Coronary artery (tissue), 2 donors: ENCODE results near the gene SLC16A6.
"Not testable (repeated sequence)": the region's sequence is repeated elsewhere in the genome, so short reads cannot be mapped to it uniquely, and the experiment has no call there.

ENCODE experiments used
- DNase-seq: peaks from one replicate; pipeline ENCODE4 v3.0.0-alpha.2; 2017; ENCODE audit warnings: low spot score
- H3K27ac ChIP-seq, 2 donors: fragments of 200-600 bp; sonication (generic); one replicate each; pipeline ENCODE4 v1.5.1; 2016 to 2019
- H3K4me3 ChIP-seq: fragments of 200-600 bp; sonication (generic); 2 replicates; pipeline ENCODE4 v1.5.1; 2016; ENCODE audit warnings: mild to moderate bottlenecking, moderate library complexity
- TF ChIP-seq, protein P1 (sequence below): fragments of 200-600 bp; sonication (generic); IDR thresholded peaks from one replicate; pipeline ENCODE4 v1.5.1; 2019; ENCODE audit warnings: antibody characterized with exemption

The SLC16A6 gene

DNA sequence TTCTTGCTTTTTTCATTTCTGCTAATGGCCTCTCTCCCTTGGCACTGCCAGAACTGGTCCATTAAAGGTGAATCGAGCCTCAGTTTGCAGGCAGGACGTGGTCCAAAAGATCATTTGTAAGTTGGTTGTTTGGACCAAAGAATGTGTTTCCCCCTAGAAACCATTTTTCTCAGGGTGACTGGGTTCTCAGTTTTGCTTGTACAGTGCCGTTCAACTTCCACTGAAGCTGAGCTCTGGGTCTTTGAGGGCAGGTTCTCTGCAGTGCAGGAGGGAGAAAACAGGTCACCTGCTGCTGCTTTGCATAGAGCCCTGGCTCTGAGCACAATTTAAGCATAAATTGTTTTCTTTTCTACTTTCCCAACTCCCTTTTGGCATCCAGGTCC, 52.1 kb downstream of the SLC16A6 start:
- TF ChIP-seq, protein P1, sequence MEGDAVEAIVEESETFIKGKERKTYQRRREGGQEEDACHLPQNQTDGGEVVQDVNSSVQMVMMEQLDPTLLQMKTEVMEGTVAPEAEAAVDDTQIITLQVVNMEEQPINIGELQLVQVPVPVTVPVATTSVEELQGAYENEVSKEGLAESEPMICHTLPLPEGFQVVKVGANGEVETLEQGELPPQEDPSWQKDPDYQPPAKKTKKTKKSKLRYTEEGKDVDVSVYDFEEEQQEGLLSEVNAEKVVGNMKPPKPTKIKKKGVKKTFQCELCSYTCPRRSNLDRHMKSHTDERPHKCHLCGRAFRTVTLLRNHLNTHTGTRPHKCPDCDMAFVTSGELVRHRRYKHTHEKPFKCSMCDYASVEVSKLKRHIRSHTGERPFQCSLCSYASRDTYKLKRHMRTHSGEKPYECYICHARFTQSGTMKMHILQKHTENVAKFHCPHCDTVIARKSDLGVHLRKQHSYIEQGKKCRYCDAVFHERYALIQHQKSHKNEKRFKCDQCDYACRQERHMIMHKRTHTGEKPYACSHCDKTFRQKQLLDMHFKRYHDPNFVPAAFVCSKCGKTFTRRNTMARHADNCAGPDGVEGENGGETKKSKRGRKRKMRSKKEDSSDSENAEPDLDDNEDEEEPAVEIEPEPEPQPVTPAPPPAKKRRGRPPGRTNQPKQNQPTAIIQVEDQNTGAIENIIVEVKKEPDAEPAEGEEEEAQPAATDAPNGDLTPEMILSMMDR: no peak
- Histone ChIP-seq H3K4me3 (no peak overlapping the region), H3K27ac (no peak overlapping the region)
- peak; percentile 21 for DNase-seq

DNA sequence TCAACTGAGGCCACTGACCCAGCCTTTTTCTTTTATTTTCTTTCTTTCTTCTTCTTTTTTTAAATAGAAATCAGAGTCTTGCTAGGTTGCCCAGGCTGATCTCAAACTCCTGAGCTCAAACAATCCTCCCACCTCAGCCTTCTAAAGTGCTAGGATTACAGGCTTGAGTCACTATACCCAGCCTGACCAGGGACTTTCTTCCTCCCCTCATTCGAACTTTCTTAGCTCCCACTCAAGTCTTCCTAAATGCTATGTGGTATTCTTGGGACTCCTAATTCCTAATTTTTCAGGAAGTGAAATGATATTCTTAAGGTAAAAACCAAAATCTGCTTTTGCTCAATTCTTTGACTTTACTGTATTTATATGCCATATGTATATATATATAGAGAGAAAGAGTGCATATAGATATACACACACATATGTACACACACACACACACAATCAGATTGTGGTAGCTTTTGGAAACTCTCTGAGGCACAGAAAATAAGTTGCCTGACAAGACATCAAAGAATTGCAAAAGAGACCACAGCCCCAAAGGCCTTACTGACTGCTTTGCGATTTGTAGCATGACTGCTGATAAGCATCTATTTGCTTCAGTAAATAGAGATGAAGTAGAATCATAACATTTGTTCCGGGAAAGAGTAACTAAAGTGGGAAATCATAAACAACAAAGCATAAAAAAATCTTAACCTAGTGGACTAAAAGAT, 52.6 kb downstream of the SLC16A6 start:
- Histone ChIP-seq H3K27ac (no peak overlapping the region), H3K4me3 (no peak overlapping the region)
- TF ChIP-seq, protein P1: no peak
- no peak for DNase-seq

DNA sequence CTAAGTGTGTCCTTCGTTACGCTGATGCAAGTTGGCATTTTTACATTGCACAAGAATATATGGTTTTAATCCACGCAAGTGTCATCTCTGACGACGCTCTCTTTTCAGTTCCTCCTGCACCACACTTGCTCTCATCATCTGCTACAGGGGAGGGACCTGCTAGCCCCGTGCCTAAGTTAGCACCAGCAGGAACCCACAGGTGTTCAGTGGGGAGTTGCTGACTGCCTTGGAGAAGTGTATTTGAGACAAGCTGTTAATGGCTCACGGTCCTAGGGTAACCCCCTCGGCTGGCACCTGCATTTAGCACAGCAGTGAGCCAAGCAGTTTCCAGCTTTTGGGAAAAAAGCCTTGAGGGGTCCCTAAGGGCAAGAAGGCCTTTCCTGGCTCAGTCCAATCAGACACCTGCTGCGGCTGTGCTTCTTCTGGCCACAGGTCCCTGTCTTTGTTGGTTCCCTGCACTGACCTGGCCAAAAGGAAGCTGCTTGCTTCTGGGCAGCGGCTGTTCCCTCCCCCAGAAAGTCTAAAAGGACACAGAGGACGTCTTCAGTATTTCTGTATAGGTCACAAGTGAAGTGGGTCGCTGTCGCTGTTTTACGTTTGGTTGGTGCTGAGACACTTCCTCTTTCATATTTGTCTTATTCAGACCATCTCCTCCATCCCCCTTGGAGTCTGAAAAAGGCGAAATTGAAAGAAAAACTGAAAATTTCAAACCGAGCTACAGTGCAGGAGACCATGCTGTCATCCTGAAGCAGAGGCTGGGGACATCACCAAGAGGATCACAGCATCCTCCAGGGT, 53.4 kb downstream of the SLC16A6 start:
- DNase-seq, H3K4me3 ChIP-seq: not testable (repeated sequence)
- peak overlapping the region; percentile 68 to 69 for H3K27ac ChIP-seq

DNA sequence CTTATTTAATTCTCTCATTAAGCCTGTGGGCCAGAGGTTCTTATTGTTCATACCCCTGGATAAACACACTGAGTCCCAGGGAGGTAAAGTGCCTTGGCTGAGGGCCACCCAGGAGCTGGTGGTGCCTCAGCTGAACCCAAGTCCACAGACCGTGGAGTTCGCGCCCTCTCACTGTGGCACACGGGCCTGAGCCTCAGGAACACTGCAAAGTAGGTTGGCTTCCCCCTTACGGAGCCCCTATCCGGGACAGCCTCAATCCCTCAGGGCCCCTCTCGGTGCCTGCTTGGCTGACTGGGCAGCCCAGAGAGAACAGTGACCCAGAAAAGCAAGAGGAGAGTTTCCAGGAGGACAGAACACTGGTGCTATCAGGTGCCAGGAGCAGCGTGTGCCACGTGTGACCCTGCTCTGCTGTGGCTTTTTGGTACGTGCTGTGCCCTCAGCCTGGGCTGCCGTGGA, 55.6 kb downstream of the SLC16A6 start:
- H3K4me3 ChIP-seq, DNase-seq: not testable (repeated sequence)
- H3K27ac ChIP-seq: peak overlapping the region in 1 of 2 donors; percentile 71

DNA sequence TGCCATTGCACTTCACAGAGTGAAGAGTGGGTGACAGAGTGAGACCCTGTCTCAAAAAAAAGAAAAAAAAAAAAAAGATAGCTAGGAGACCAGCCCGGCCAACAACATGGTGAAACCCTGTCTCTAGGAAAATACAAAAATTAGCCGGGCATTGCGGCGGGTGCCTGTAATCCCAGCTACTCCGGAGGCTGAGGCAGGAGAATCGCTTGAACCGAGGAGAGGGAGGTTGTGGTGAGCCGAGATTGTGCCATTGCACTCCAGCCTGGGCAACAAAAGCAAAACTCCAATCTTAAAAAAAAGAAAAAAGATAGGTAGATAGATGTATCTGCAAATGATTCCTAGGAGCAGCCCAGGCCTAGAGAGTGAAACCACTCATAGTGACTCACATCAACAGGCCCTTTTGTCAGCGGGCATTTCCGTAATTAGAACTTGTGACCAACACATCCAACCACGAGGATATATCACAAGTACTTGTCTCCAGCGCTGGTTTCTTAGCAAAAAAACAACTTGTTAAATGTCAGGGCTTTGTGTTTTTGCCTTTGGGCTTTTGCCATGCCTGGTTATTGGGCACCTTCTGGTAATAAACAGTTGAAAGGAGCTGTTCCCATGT, 56.1 kb downstream of the SLC16A6 start:
- not testable (repeated sequence) for H3K4me3 ChIP-seq, DNase-seq
- peak overlapping the region in 1 of 2 donors; percentile 71 for H3K27ac ChIP-seq

DNA sequence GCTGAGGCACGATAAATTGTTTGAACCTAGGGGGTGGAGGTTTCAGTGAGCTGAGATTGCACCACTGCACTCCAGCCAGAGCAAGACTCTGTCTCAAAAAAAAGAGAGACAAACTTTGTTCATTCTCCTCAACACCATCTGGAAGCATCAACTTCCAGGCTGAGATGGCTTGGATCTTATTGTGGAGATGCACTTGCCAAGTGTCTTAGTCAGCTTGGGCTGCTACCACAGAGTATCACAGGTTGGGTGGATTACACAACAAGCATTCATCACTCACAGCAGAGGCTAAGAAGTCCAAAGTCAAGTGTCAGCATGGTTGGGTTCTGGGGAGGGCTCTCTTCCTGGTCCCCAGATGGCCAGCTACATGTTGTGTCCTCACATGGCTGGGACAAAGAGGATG, 58.2 kb downstream of the SLC16A6 start:
- H3K27ac ChIP-seq: peak overlapping the region in 1 of 2 donors; percentile 9
- peak; percentile 47 for DNase-seq
- not testable (repeated sequence) for H3K4me3 ChIP-seq

DNA sequence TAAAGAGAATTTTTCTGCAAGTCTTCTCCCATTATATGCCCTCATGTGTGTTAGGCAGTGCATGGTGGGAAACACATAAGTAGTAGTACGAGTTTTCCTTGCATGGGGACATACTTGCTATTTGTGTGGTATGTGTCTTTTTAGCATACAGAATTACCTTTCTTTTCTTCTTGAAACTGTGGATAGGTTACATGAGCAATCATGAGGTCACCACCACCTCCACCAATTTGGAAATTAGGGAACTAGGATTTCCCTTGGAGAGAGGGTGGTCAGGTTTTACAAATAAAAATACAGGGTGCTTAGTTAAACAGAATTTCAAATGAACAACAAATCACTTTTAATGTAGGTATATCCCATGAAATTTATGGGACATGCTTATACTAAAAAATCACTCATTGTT, 59.4 kb downstream of the SLC16A6 start:
- no peak for DNase-seq
- Histone ChIP-seq H3K27ac (no peak overlapping the region), H3K4me3 (no peak overlapping the region)
- TF ChIP-seq, protein P1: no peak

DNA sequence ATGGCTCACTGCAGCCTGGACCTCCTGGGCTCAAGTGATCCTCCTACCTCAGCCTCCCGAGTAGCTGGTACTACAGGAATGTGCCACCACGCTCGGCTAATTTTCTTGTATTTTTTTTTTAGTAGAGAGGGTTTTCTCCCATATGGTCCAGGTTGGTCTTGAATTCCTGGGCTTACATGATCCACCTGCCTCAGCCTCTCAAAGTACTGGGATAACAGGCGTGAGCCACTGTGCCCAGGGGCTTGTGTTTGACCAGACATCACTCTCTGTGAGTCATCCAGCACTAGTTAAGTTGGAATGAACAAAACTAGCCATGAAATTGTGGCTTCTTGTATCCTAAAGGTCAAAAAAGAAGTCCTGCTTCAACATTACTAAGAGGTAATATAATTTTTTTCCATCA, 59.8 kb downstream of the SLC16A6 start:
- not testable (repeated sequence) for H3K4me3 ChIP-seq, H3K27ac ChIP-seq, DNase-seq

DNA sequence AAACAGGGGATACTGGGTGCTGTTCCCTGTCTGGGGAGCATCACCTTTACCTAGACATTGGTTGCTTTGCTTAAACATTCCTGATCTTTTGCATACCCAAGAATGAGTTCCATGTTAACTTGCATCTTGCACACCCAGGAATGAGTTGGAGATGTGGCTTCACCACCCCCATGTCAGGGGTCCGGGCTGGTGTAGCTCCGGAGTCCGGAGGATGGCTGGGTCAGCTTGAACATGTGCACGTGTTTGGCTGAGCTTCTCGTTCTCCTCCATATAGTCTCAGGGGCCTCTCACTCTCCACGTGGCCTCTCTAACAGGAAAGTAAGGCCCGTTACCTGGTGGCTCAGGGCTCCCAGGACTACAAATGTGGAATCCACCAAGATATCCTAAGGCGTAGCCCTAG, 61.3 kb downstream of the SLC16A6 start:
- Histone ChIP-seq H3K27ac (no peak overlapping the region), H3K4me3 (no peak overlapping the region)
- no peak for DNase-seq
- TF ChIP-seq, protein P1: no peak
